K562 (cell line): Measurements from ENCODE around the gene GABRB3. TPM values are rescaled to one million over a fixed set of nuclear protein-coding genes. Genes with fewer than 3 reads are reported as not detected.

Source experiments
- ATAC-seq: fragments of 200-7000 bp; cut with Tn5 transposase; 3 replicates; pipeline ENCODE4 v1.9.1; 2020; ENCODE audit warnings: moderate library complexity
- BruUV-seq: library from RNA; stranded (reverse); fragments of 400-500 nt; replicated peaks from 2 replicates; lab custom pipeline; 2021; lab: Mats Ljungman, UMichigan
- CTCF ChIA-PET: fragments of 300-600 bp; formaldehyde crosslinking; extraction: SDS; loops from one replicate; lab custom pipeline; 2021; ENCODE audit warnings: low intra/inter-chr PET ratio; lab: Yijun Ruan, JAX
- POLR2A ChIA-PET: fragments of 300-600, 350-650 bp; sonication (Branson Sonifier 250); formaldehyde crosslinking; extraction: SDS; loops from one replicate; lab custom pipeline; 2021; ENCODE audit warnings: antibody characterized with exemption, inconsistent platforms; lab: Yijun Ruan, JAX
- DNase-seq, 4 experiments: peaks; one replicate each; pipeline versions ENCODE4 v3.0.0 to v3.0.0-alpha.2; 2011 to 2018; ENCODE audit warnings: low spot score in 3 of 4, mixed read lengths in 3 of 4; ENCODE audit errors: extremely low read depth in 1 of 4
- FAIRE-seq: peaks from 2 replicates; lab custom pipeline; 2011; peaks lifted over from hg19 to GRCh38; lab: Jason Lieb, UNC
- H2AFZ ChIP-seq: 2 replicates; pipeline ENCODE4 v1.6.0; 2011; ENCODE audit warnings: low read depth, low read length, control low read depth, inconsistent platforms
- H3K27ac ChIP-seq: fragments of 200-600 bp; 3 replicates; pipeline ENCODE4 v1.8.0; 2011; ENCODE audit warnings: low read depth, mild to moderate bottlenecking, control low read depth, inconsistent platforms, low read length, moderate library complexity, mixed read lengths; ENCODE audit errors: extremely low read depth
- H3K27me3 ChIP-seq, 2 experiments: fragments of 300-600 bp in 1 of 2; 2 replicates in 1 of 2; 3 replicates in 1 of 2; pipeline versions ENCODE4 v1.6.0 to v1.8.0; 2011; ENCODE audit warnings: inconsistent platforms in 2 of 2, low read length in 2 of 2, mild to moderate bottlenecking in 1 of 2, mixed read lengths in 1 of 2, moderate library complexity in 1 of 2; ENCODE audit not compliant: control insufficient read depth in 2 of 2, insufficient read depth in 2 of 2
- H3K36me3 ChIP-seq: fragments of 300-600 bp; 3 replicates; pipeline ENCODE4 v1.8.0; 2011; ENCODE audit warnings: mild to moderate bottlenecking, low read length, inconsistent platforms; ENCODE audit not compliant: control insufficient read depth, insufficient read depth
- H3K4me1 ChIP-seq, 2 experiments: fragments of 200-600 bp in 1 of 2; replicated peaks in 1 of 2; 2 replicates in 1 of 2; 3 replicates in 1 of 2; pipeline versions ENCODE4 v1.5.1 to v1.8.0; 2011; ENCODE audit warnings: inconsistent platforms in 2 of 2, low read length in 2 of 2, mild to moderate bottlenecking in 1 of 2, mixed read lengths in 1 of 2, moderate library complexity in 1 of 2; ENCODE audit not compliant: control insufficient read depth in 2 of 2, insufficient read depth in 2 of 2
- H3K4me2 ChIP-seq: 2 replicates; pipeline ENCODE4 v1.6.1; 2011; ENCODE audit warnings: low read length, control low read depth, inconsistent platforms, mixed read lengths; ENCODE audit not compliant: insufficient read depth
- H3K4me3 ChIP-seq: fragments of 200-600 bp; sonication (generic), shearing (Covaris generic); 2 replicates; pipeline ENCODE4 v1.5.1; 2016; ENCODE audit warnings: control low read depth, inconsistent platforms
- H3K79me2 ChIP-seq: fragments of 200-600 bp; 3 replicates; pipeline ENCODE4 v1.8.0; 2011; ENCODE audit warnings: low read length, inconsistent platforms; ENCODE audit not compliant: control insufficient read depth, insufficient read depth
- H3K9ac ChIP-seq, 2 experiments: 2 replicates each; pipeline versions ENCODE4 v1.6.0 to v1.6.1; 2011; ENCODE audit warnings: low read depth in 2 of 2, low read length in 2 of 2, control low read depth in 1 of 2, inconsistent platforms in 1 of 2, mild to moderate bottlenecking in 1 of 2, mixed read lengths in 1 of 2; ENCODE audit not compliant: insufficient read depth in 1 of 2
- H3K9me1 ChIP-seq: one replicate; pipeline ENCODE4 v1.6.0; 2011; ENCODE audit warnings: inconsistent platforms, mild to moderate bottlenecking, low read length, moderate library complexity; ENCODE audit not compliant: control insufficient read depth, insufficient read depth
- H3K9me3 ChIP-seq: replicated peaks from 2 replicates; pipeline ENCODE4 v1.5.1; 2011; ENCODE audit warnings: low read depth, low read length, inconsistent platforms; ENCODE audit not compliant: control insufficient read depth, insufficient read depth
- H4K20me1 ChIP-seq: replicated peaks from 2 replicates; pipeline ENCODE4 v1.6.1; 2011; ENCODE audit warnings: low read length, inconsistent platforms, mixed read lengths; ENCODE audit not compliant: control insufficient read depth, insufficient read depth
- ARID2 ChIP-seq: fragments of 450-650 bp; IDR thresholded peaks from 2 replicates; pipeline ENCODE4 v1.6.1; 2017; ENCODE audit warnings: antibody characterized with exemption, mild to moderate bottlenecking
- ATF7 ChIP-seq: fragments of 450-650 bp; IDR thresholded peaks from 2 replicates; pipeline ENCODE4 v1.7.1; 2014; ENCODE audit warnings: mild to moderate bottlenecking, moderate library complexity
- FOXA1 ChIP-seq: fragments of 450-650 bp; IDR thresholded peaks from 2 replicates; pipeline ENCODE4 v1.6.1; 2016; ENCODE audit warnings: mild to moderate bottlenecking, borderline replicate concordance
- FOXJ3 ChIP-seq: sonication (generic); formaldehyde crosslinking; IDR thresholded peaks from 2 replicates; pipeline ENCODE4 v1.4.0; 2020; ENCODE audit warnings: mild to moderate bottlenecking, missing genetic modification reagents
- SOX6 ChIP-seq: fragments of 450-650 bp; IDR thresholded peaks from 2 replicates; pipeline ENCODE4 v1.6.1; 2014; ENCODE audit warnings: mild to moderate bottlenecking
- TARDBP ChIP-seq: fragments of 450-650 bp; IDR thresholded peaks from 2 replicates; pipeline ENCODE4 v1.6.1; 2016
- TSC22D4 ChIP-seq: fragments of 450-650 bp; IDR thresholded peaks from 2 replicates; pipeline ENCODE4 v1.6.1; 2016; ENCODE audit warnings: missing genetic modification characterization, missing biosample characterization, control low read depth
- ZBED1 ChIP-seq: IDR thresholded peaks from 2 replicates; pipeline ENCODE4 v1.6.1; 2014
- ZNF140 ChIP-seq: fragments of 250-450 bp; sonication (Bioruptor Pico); IDR thresholded peaks from 2 replicates; pipeline ENCODE4 v1.8.0; 2021; ENCODE audit warnings: moderate library complexity, mild to moderate bottlenecking, inconsistent platforms
- ZNF274 ChIP-seq: IDR thresholded peaks from 2 replicates; pipeline ENCODE4 v1.6.1; 2011; ENCODE audit warnings: low read depth, mild to moderate bottlenecking, low read length, moderate library complexity, borderline replicate concordance
- ZNF668 ChIP-seq: fragments of 250-450 bp; sonication (Bioruptor Pico); IDR thresholded peaks from 2 replicates; pipeline ENCODE4 v1.8.0; 2022; ENCODE audit warnings: mild to moderate bottlenecking, inconsistent platforms
- WGBS: fragments of 100-300 bp; shearing (Covaris generic); methylation state at CpG from one replicate; pipeline ENCODE4 v1.1.6; 2016; ENCODE audit warnings: low coverage, mixed read lengths; ENCODE audit not compliant: insufficient coverage; ENCODE audit errors: missing lambda C conversion rate; 5-methylcytosine and 5-hydroxymethylcytosine counted together
- in situ Hi-C: fragments of 300-500 bp; cut with MboI; formaldehyde crosslinking; loops from 4 replicates; pipeline ENCODE4 v1.15.0; 2018; ENCODE audit warnings: inconsistent platforms, mixed read lengths
- intact Hi-C: fragments of 100-400 bp; cut with micrococcal nuclease; formaldehyde crosslinking; loops from 2 replicates; pipeline ENCODE4 v1.14.2; 2022
- polyA plus RNA-seq, 8 experiments: library from polyadenylated mRNA; depleted of rRNA in 4 of 8; stranded (reverse) in 5 of 8; unstranded in 3 of 8; fragments of >200 nt; fragmentation: Nextera tagmentation in 2 of 8; fragmentation: Illumina TruSeq in 1 of 8; extraction: Ambion mirVana in 2 of 8; extraction: Trizol in 1 of 8; gene quantifications; 2 replicates each; pipeline versions ENCODE4 v1.2.1 to v1.2.3, GENCODE V29; 2011 to 2014; ENCODE audit warnings: inconsistent platforms in 1 of 8, missing spikeins in 1 of 8
- total RNA-seq, 7 experiments: library from RNA; depleted of rRNA in 6 of 7; stranded (reverse); fragments of >200 nt in 6 of 7; fragmentation: Illumina TruSeq in 2 of 7; extraction: Trizol in 2 of 7; gene quantifications; 2 replicates each; pipeline versions ENCODE4 v1.2.1 to v1.2.3, GENCODE V29; 2011 to 2021; ENCODE audit warnings: low replicate concordance in 1 of 7
- TF ChIP-seq, protein P1 (sequence below): fragments of 450-650 bp; formaldehyde crosslinking; IDR thresholded peaks from 2 replicates; pipeline ENCODE4 v1.4.0; 2020; ENCODE audit warnings: mild to moderate bottlenecking, mixed read lengths

Gene GABRB3
- total and polyA plus RNA-seq, 9 of the 15 experiments (the other 6 are each of a cell fraction or from before 2014, with no cell fraction given): 0.09 to 1.4 (median 0.49) TPM

GRCh38 chr15:26555898-26556297, 217.0 kb downstream of the GABRB3 start (continued):
- TF ChIP-seq TSC22D4 (tag): no peak
- TF ChIP-seq FOXA1: no peak

GRCh38 chr15:26551473-26551872, 221.4 kb downstream of the GABRB3 start:
- Histone ChIP-seq H3K27ac (no peak overlapping the region), H4K20me1 (no peaks in the 10 kb centered on the region), H3K27me3 (no peaks in the 10 kb centered on the region), H3K4me3 (no peak overlapping the region), H3K4me2 (no peak overlapping the region), H3K4me1 (no peaks in the 10 kb centered on the region), H2AFZ (no peak overlapping the region), H3K9me1 (no peaks in the 10 kb centered on the region), H3K79me2 (no peaks in the 10 kb centered on the region), H3K9me3 (no peaks in the 10 kb centered on the region), H3K9ac (no peak overlapping the region), H3K36me3 (no peaks in the 10 kb centered on the region)
- TF ChIP-seq ZNF668 (CRISPR knock-in tag) (no peak), ATF7 (no peak), SOX6 (no peak)
- intact Hi-C loops (no loop called here), in situ Hi-C loops (no loop called here)
- FAIRE-seq: no peak
- ChIA-PET POLR2A (no interaction called here), CTCF (no interaction called here)
- ATAC-seq: no peak
- BruUV-seq: no TSS peak
- no peak for DNase-seq
- WGBS: 0% methylated on average over 9 of the region's 9 CpGs

GRCh38 chr15:26550880-26551279, 222.0 kb downstream of the GABRB3 start:
- H4K20me1 ChIP-seq: no peaks in the 10 kb centered on the region
- H3K4me1 ChIP-seq: no peaks in the 10 kb centered on the region
- CTCF ChIA-PET: no interaction called here
- WGBS: 0% methylated on average over 3 of the region's 3 CpGs
- H3K4me3 ChIP-seq: no peak overlapping the region
- no peaks in the 10 kb centered on the region for H3K9me1 ChIP-seq
- H3K9me3 ChIP-seq: no peaks in the 10 kb centered on the region
- POLR2A ChIA-PET: no interaction called here
- H3K27me3 ChIP-seq: no peaks in the 10 kb centered on the region
- ATAC-seq (no peak), DNase-seq (no peak), FAIRE-seq (no peak)
- H3K36me3 ChIP-seq: no peaks in the 10 kb centered on the region
- no peak overlapping the region for H3K4me2 ChIP-seq
- H3K27ac ChIP-seq: no peak overlapping the region
- H3K79me2 ChIP-seq: no peaks in the 10 kb centered on the region
- BruUV-seq: no TSS peak
- no peak overlapping the region for H3K9ac ChIP-seq
- in situ Hi-C loops (no loop called here), intact Hi-C loops (no loop called here)
- H2AFZ ChIP-seq: no peak overlapping the region
- TF ChIP-seq TARDBP: no peak
- no peak for TF ChIP-seq ZBED1
- TF ChIP-seq FOXJ3 (CRISPR knock-in tag): no peak
- no peak for TF ChIP-seq ZNF274
- TF ChIP-seq, protein P1, sequence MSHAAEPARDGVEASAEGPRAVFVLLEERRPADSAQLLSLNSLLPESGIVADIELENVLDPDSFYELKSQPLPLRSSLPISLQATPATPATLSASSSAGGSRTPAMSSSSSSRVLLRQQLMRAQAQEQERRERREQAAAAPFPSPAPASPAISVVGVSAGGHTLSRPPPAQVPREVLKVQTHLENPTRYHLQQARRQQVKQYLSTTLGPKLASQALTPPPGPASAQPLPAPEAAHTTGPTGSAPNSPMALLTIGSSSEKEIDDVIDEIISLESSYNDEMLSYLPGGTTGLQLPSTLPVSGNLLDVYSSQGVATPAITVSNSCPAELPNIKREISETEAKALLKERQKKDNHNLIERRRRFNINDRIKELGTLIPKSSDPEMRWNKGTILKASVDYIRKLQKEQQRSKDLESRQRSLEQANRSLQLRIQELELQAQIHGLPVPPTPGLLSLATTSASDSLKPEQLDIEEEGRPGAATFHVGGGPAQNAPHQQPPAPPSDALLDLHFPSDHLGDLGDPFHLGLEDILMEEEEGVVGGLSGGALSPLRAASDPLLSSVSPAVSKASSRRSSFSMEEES (CRISPR knock-in tag): no peak
- TF ChIP-seq ZNF140 (CRISPR knock-in tag): no peak
- no peak for TF ChIP-seq ARID2
